ENCODE data around the gene ARHGDIB.

DNA sequence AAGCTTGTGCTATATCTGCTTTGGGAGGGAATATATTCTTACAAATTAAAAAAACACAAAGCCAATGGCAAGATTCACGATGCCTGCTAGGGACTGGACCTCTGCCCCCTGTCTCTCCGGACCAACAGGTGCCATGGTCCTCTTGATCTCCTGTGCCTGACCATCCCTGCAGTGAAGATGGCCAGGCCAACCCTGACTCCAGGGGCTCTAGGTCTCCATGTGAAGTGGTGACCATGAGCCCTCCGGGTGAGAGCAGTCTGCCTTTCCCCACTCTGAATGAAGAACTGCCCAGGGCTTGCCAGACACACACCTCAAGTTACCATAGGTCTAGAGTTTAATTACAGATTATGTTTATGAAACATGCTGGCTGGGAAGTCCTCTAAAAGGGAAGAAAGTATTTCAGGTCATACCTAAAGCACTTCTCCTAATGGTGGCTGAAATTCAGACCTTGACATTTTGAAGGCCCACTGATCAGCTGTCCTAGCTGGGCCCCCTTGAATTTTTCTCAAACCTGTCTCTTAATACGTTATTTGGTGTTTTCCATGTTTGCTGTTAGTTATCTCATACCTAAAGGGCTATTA lies 1.4 kb downstream of the ARHGDIB start:
- TF ChIP-seq, protein P1, sequence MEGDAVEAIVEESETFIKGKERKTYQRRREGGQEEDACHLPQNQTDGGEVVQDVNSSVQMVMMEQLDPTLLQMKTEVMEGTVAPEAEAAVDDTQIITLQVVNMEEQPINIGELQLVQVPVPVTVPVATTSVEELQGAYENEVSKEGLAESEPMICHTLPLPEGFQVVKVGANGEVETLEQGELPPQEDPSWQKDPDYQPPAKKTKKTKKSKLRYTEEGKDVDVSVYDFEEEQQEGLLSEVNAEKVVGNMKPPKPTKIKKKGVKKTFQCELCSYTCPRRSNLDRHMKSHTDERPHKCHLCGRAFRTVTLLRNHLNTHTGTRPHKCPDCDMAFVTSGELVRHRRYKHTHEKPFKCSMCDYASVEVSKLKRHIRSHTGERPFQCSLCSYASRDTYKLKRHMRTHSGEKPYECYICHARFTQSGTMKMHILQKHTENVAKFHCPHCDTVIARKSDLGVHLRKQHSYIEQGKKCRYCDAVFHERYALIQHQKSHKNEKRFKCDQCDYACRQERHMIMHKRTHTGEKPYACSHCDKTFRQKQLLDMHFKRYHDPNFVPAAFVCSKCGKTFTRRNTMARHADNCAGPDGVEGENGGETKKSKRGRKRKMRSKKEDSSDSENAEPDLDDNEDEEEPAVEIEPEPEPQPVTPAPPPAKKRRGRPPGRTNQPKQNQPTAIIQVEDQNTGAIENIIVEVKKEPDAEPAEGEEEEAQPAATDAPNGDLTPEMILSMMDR (IDR thresholded peaks at IDR 0.05), result no peak
- TF ChIP-seq, protein P2, sequence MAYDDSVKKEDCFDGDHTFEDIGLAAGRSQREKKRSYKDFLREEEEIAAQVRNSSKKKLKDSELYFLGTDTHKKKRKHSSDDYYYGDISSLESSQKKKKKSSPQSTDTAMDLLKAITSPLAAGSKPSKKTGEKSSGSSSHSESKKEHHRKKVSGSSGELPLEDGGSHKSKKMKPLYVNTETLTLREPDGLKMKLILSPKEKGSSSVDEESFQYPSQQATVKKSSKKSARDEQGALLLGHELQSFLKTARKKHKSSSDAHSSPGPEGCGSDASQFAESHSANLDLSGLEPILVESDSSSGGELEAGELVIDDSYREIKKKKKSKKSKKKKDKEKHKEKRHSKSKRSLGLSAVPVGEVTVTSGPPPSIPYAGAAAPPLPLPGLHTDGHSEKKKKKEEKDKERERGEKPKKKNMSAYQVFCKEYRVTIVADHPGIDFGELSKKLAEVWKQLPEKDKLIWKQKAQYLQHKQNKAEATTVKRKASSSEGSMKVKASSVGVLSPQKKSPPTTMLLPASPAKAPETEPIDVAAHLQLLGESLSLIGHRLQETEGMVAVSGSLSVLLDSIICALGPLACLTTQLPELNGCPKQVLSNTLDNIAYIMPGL (CRISPR knock-in tag; IDR thresholded peaks at IDR 0.05), result no peak
- TF ChIP-seq CREM (CRISPR knock-in tag; IDR thresholded peaks at IDR 0.05) (no peak), OVOL2 (CRISPR knock-in tag; IDR thresholded peaks at IDR 0.05; ENCODE audit: borderline replicate concordance) (no peak)

All from WTC11 (cell line).